RPMI8226 (cell line): ENCODE results near the gene ZFP36L2.

Experiments used
- DNase-seq: peaks from one replicate; pipeline ENCODE4 v3.0.0-alpha.2; 2015

ZFP36L2 gene

GRCh38 chr2:43241558-43241957, 15.2 kb upstream of the ZFP36L2 start:
- no peak for DNase-seq

- DNase-seq, result no peak
These were observed 14.4 kb upstream of the ZFP36L2 start for GRCh38 chr2:43240766-43241150.

GRCh38 chr2:43239981-43240765, 13.8 kb upstream of the ZFP36L2 start:
- peak; percentile 32 for DNase-seq

- DNase-seq, result no peak
These were observed 12.4 kb upstream of the ZFP36L2 start for GRCh38 chr2:43238813-43239212.

- no peak for DNase-seq
These were observed 11.8 kb upstream of the ZFP36L2 start for GRCh38 chr2:43238176-43238575.

- no peak for DNase-seq
These were observed 7.1 kb upstream of the ZFP36L2 start for GRCh38 chr2:43233218-43234212.

- no peak for DNase-seq
These were observed 4.8 kb upstream of the ZFP36L2 start for GRCh38 chr2:43230951-43231827.

- DNase-seq, result peak; percentile 64
These were observed 4.0 kb upstream of the ZFP36L2 start for GRCh38 chr2:43230351-43230885.

GRCh38 chr2:43228756-43229659, 2.6 kb upstream of the ZFP36L2 start:
- peak; percentile 87 for DNase-seq

- DNase-seq, result peak; percentile 55
These were observed 1.9 kb upstream of the ZFP36L2 start for GRCh38 chr2:43228321-43228751.

- no peak for DNase-seq
These were observed 1.4 kb upstream of the ZFP36L2 start for GRCh38 chr2:43227830-43228281.

GRCh38 chr2:43226955-43227829, 786 bp upstream of the ZFP36L2 start:
- DNase-seq, result peak; percentile 84

- peak; percentile 69 for DNase-seq
These were observed 433 bp downstream of the ZFP36L2 start for GRCh38 chr2:43225788-43226557.

GRCh38 chr2:43225093-43225787, 1.2 kb downstream of the ZFP36L2 start:
- peak; percentile 76 for DNase-seq

GRCh38 chr2:43224571-43225092, 1.8 kb downstream of the ZFP36L2 start:
- DNase-seq, result no peak

- DNase-seq, result peak; percentile 83
These were observed 2.3 kb downstream of the ZFP36L2 start for GRCh38 chr2:43224131-43224570.

GRCh38 chr2:43223521-43224001, 2.8 kb downstream of the ZFP36L2 start:
- peak; percentile 43 for DNase-seq
